WTC11 (cell line): ENCODE data around the gene FCHSD1.

ENCODE experiments used
- E2F5 ChIP-seq: sonication (generic); formaldehyde crosslinking; IDR thresholded peaks from 2 replicates; pipeline ENCODE4 v1.8.1; 2022; ENCODE audit warnings: mild to moderate bottlenecking, moderate library complexity, missing genetic modification reagents
- ZNF423 ChIP-seq: fragments of 250-450 bp; sonication (Bioruptor Pico); IDR thresholded peaks from 2 replicates; pipeline ENCODE4 v2.1.2; 2022; ENCODE audit warnings: mild to moderate bottlenecking, moderate library complexity

- TF ChIP-seq ZNF423 (CRISPR knock-in tag) (no peak), E2F5 (CRISPR knock-in tag) (no peak)
Measured at GRCh38 chr5:141628175-141628788, 22.9 kb downstream of the FCHSD1 start.
